Measurements from ENCODE around the gene RANBP3.

RANBP3 gene

GRCh38 chr19:5870986-5871394, 107.0 kb downstream of the RANBP3 start:
- no peak overlapping the region for H3K9ac ChIP-seq (ENCODE audit: low read length)
- no peak overlapping the region for H3K27ac ChIP-seq (ENCODE audit: low read depth, low read length)
- H3K4me3 ChIP-seq (ENCODE audit: low read depth, low read length), result no peak overlapping the region
- H3K36me3 ChIP-seq (ENCODE audit: control insufficient read depth, insufficient read depth, low read length), result no peaks in the 10 kb centered on the region
- H3K4me1 ChIP-seq (ENCODE audit: control insufficient read depth, insufficient read depth, low read length), result no peaks in the 10 kb centered on the region
- H3K9me3 ChIP-seq (ENCODE audit: control insufficient read depth, insufficient read depth, low read depth, low read length), result no peaks in the 10 kb centered on the region
- peaks cover 3% of the 10 kb centered on the region; the same call in 1 of the 2 replicates for H3K27me3 ChIP-seq (ENCODE audit: control insufficient read depth, insufficient read depth, low read length)

GRCh38 chr19:5867201-5868136, 110.5 kb downstream of the RANBP3 start:
- no peaks in the 10 kb centered on the region for H3K9me3 ChIP-seq (ENCODE audit: control insufficient read depth, insufficient read depth, low read depth, low read length)
- peaks cover 3% of the 10 kb centered on the region; the same call in 1 of the 2 replicates for H3K27me3 ChIP-seq (ENCODE audit: control insufficient read depth, insufficient read depth, low read length)
- no peaks in the 10 kb centered on the region for H3K4me1 ChIP-seq (ENCODE audit: control insufficient read depth, insufficient read depth, low read length)
- H3K4me3 ChIP-seq (ENCODE audit: low read depth, low read length), result no peak overlapping the region
- no peak overlapping the region for H3K27ac ChIP-seq (ENCODE audit: low read depth, low read length)
- no peaks in the 10 kb centered on the region for H3K36me3 ChIP-seq (ENCODE audit: control insufficient read depth, insufficient read depth, low read length)
- no peak overlapping the region for H3K9ac ChIP-seq (ENCODE audit: low read length)
